ENCODE measurements around the gene RELN. TPM values are rescaled to one million over a fixed set of nuclear protein-coding genes. Genes with fewer than 3 reads are reported as not detected.

RELN gene
- total RNA-seq, 1 experiment from 2014 or later: 0.10 TPM

DNA sequence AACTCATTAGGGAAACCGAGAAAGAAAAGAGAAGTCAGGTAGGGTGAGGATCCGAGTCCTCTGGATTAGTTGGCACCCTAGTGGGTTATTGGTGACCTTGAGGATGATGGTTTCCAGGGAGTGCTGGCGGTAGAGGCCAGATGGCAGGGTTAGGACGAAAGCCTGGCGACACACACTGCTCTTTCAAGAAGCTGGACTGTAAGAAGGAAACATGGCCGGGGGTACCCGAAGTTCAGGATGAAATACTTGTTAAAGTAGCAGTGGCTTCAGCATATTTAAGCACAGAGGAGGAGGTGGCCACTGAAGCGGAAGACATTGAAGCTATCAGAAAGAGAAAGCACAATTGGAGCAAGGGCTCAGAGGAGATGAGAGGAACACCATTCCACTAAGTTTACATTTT lies 224.6 kb downstream of the RELN start:
- POLR2A ChIA-PET: no interaction called here
- DNase-seq (ENCODE audit: low read depth, low spot score): no peak
- ATAC-seq: no peak
- CTCF ChIA-PET: no interaction called here
- H3K27me3 ChIP-seq (ENCODE audit: control insufficient read depth, insufficient read depth, low read length): no peaks in the 10 kb centered on the region
- in situ Hi-C loops (cut with HindIII; ENCODE audit: low pct_unique_long_range_greater_than_20kb, low sequenced_read_pairs): no loop called here
- no peaks in the 10 kb centered on the region for H3K9me3 ChIP-seq (ENCODE audit: control insufficient read depth, insufficient read depth, low read depth, low read length)
- no peaks in the 10 kb centered on the region for H3K4me1 ChIP-seq (ENCODE audit: control insufficient read depth, insufficient read depth, low read length)
- intact Hi-C loops (cut with micrococcal nuclease; ENCODE audit: unreplicated experiment): no loop called here
- H3K27ac ChIP-seq (ENCODE audit: low read length): no peak overlapping the region
- no peak overlapping the region for H3K4me3 ChIP-seq (ENCODE audit: low read depth in 2 of 2, low read length in 2 of 2)
- no TSS peak for BruUV-seq (replicated peaks)
- no peaks in the 10 kb centered on the region for H3K36me3 ChIP-seq (ENCODE audit: control insufficient read depth, insufficient read depth, low read length)
- TF ChIP-seq POLR2AphosphoS5 (IDR thresholded peaks at IDR 0.05; ENCODE audit: low read depth, low read length) (no peak), SIN3A (IDR thresholded peaks at IDR 0.05; ENCODE audit: borderline replicate concordance, insufficient read depth, low read depth, low read length) (no peak)
- TF ChIP-seq, protein P1, sequence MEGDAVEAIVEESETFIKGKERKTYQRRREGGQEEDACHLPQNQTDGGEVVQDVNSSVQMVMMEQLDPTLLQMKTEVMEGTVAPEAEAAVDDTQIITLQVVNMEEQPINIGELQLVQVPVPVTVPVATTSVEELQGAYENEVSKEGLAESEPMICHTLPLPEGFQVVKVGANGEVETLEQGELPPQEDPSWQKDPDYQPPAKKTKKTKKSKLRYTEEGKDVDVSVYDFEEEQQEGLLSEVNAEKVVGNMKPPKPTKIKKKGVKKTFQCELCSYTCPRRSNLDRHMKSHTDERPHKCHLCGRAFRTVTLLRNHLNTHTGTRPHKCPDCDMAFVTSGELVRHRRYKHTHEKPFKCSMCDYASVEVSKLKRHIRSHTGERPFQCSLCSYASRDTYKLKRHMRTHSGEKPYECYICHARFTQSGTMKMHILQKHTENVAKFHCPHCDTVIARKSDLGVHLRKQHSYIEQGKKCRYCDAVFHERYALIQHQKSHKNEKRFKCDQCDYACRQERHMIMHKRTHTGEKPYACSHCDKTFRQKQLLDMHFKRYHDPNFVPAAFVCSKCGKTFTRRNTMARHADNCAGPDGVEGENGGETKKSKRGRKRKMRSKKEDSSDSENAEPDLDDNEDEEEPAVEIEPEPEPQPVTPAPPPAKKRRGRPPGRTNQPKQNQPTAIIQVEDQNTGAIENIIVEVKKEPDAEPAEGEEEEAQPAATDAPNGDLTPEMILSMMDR (IDR thresholded peaks at IDR 0.05): no peak

- ChIA-PET CTCF (no interaction called here), POLR2A (no interaction called here)
- TF ChIP-seq, protein P1 (IDR thresholded peaks at IDR 0.05): no peak
- TF ChIP-seq TCF7L2 (IDR thresholded peaks at IDR 0.05; ENCODE audit: low read depth, low read length) (no peak), POLR2AphosphoS5 (IDR thresholded peaks at IDR 0.05; ENCODE audit: low read depth, low read length) (no peak), SIN3A (IDR thresholded peaks at IDR 0.05; ENCODE audit: borderline replicate concordance, insufficient read depth, low read depth, low read length) (no peak), REST (IDR thresholded peaks at IDR 0.05; ENCODE audit: insufficient read depth in 1 of 2, low read depth in 2 of 2, low read length in 1 of 2) (no peak)
- Histone ChIP-seq H3K4me3 (ENCODE audit: low read depth in 2 of 2, low read length in 2 of 2) (no peak overlapping the region), H3K36me3 (ENCODE audit: control insufficient read depth, insufficient read depth, low read length) (no peaks in the 10 kb centered on the region), H3K27me3 (ENCODE audit: control insufficient read depth, insufficient read depth, low read length) (no peaks in the 10 kb centered on the region; the same call in 1 of the 2 replicates), H3K27ac (ENCODE audit: low read length) (no peak overlapping the region), H3K9me3 (ENCODE audit: control insufficient read depth, insufficient read depth, low read depth, low read length) (no peaks in the 10 kb centered on the region), H3K4me1 (ENCODE audit: control insufficient read depth, insufficient read depth, low read length) (no peaks in the 10 kb centered on the region)
- no TSS peak for BruUV-seq (replicated peaks)
- ATAC-seq (no peak), DNase-seq (ENCODE audit: low read depth, low spot score) (no peak)
- intact Hi-C loops (cut with micrococcal nuclease; ENCODE audit: unreplicated experiment) (no loop called here), in situ Hi-C loops (cut with HindIII; ENCODE audit: low pct_unique_long_range_greater_than_20kb, low sequenced_read_pairs) (no loop called here)
These were observed 226.6 kb downstream of the RELN start for GRCh38 chr7:103762877-103763276.

All from Panc1 (cell line).